B cell (primary cell): ENCODE results near the gene DCAF6. TPM values are rescaled to one million over a fixed set of nuclear protein-coding genes. Genes with fewer than 3 reads are reported as not detected.

ENCODE experiments used
- ATAC-seq: fragments of 200-7000 bp; cut with Tn5 transposase; one replicate; pipeline ENCODE4 v1.10.0; 2021; ENCODE audit warnings: low read depth, mild to moderate bottlenecking, moderate number of reproducible peaks, moderate library complexity
- CTCF ChIA-PET: fragments of 350-600 bp; sonication (Branson Sonifier 250); formaldehyde crosslinking; loops from one replicate; lab custom pipeline; 2021; ENCODE audit warnings: antibody characterized with exemption, inconsistent platforms; lab: Charles Lee
- POLR2A ChIA-PET: fragments of 350-600 bp; sonication (Branson Sonifier 250); formaldehyde crosslinking; loops from one replicate; lab custom pipeline; 2021; ENCODE audit warnings: antibody characterized with exemption; lab: Charles Lee
- DNase-seq: peaks from one replicate; pipeline ENCODE4 v3.0.0; 2013
- H2AFZ ChIP-seq: 2 replicates; pipeline ENCODE4 v1.6.1; 2012; ENCODE audit warnings: mild to moderate bottlenecking, low read depth, low read length; ENCODE audit not compliant: insufficient read depth, poor library complexity, severe bottlenecking
- H3K27ac ChIP-seq, 2 donors: 1 replicate in 1 of 2; 2 replicates in 1 of 2; pipeline ENCODE4 v1.5.1; 2012 to 2013; ENCODE audit warnings: low read length in 2 of 2, mild to moderate bottlenecking in 2 of 2, moderate library complexity in 1 of 2
- H3K27me3 ChIP-seq, 4 experiments: fragments of 200-600 bp in 1 of 4; sonication (generic) in 1 of 4; replicated peaks in 1 of 4; 1 replicate in 2 of 4; 2 replicates in 2 of 4; pipeline versions ENCODE4 v1.6.1 to v1.7.0; 2013 to 2016; ENCODE audit warnings: low read length in 3 of 4, mild to moderate bottlenecking in 2 of 4, mixed read lengths in 1 of 4, moderate library complexity in 1 of 4; ENCODE audit not compliant: insufficient read depth in 4 of 4, control insufficient read depth in 3 of 4; ENCODE audit errors: control extremely low read depth in 1 of 4
- H3K36me3 ChIP-seq, 2 experiments: replicated peaks in 1 of 2; 1 replicate in 1 of 2; 2 replicates in 1 of 2; pipeline versions ENCODE4 v1.6.1 to v1.7.1; 2013; ENCODE audit warnings: low read length in 1 of 2; ENCODE audit not compliant: insufficient read depth in 2 of 2, control insufficient read depth in 1 of 2; ENCODE audit errors: control extremely low read depth in 1 of 2, extremely low read depth in 1 of 2
- H3K4me1 ChIP-seq, 2 donors: fragments of 200-600 bp in 1 of 2; sonication (generic) in 1 of 2; 1 replicate in 1 of 2; 2 replicates in 1 of 2; pipeline versions ENCODE4 v1.5.1 to v1.6.1; 2013 to 2017; ENCODE audit warnings: low read length in 2 of 2; ENCODE audit not compliant: control insufficient read depth in 2 of 2, insufficient read depth in 2 of 2
- H3K4me2 ChIP-seq: replicated peaks from 2 replicates; pipeline ENCODE3; 2012; ENCODE audit warnings: mild to moderate bottlenecking, low read depth, low read length; ENCODE audit not compliant: poor library complexity, severe bottlenecking
- H3K4me3 ChIP-seq, 5 experiments: fragments of 200-600 bp in 1 of 5; sonication (generic) in 1 of 5; 1 replicate in 3 of 5; 2 replicates in 2 of 5; pipeline versions ENCODE4 v1.5.1 to v1.7.0; 2011 to 2016; ENCODE audit warnings: low read length in 4 of 5, mild to moderate bottlenecking in 4 of 5, low read depth in 2 of 5, control low read depth in 1 of 5, moderate library complexity in 1 of 5; ENCODE audit not compliant: insufficient read depth in 1 of 5; ENCODE audit errors: control extremely low read depth in 1 of 5, extremely low read depth in 1 of 5
- H3K79me2 ChIP-seq: fragments of 200-600 bp; sonication (generic); one replicate; pipeline ENCODE4 v1.6.0; 2016; ENCODE audit warnings: low read length; ENCODE audit not compliant: control insufficient read depth, insufficient read depth
- H3K9ac ChIP-seq: fragments of 200-600 bp; sonication (generic); 2 replicates; pipeline ENCODE4 v1.6.1; 2017; ENCODE audit warnings: mild to moderate bottlenecking, low read length, moderate library complexity
- H3K9me3 ChIP-seq, 3 donors: one replicate each; pipeline versions ENCODE4 v1.6.1 to v1.7.1; 2013; ENCODE audit warnings: low read length in 2 of 3; ENCODE audit not compliant: control insufficient read depth in 2 of 3, insufficient read depth in 1 of 3; ENCODE audit errors: control extremely low read depth in 1 of 3
- H4K20me1 ChIP-seq: 2 replicates; pipeline ENCODE4 v1.6.0; 2012; ENCODE audit warnings: mild to moderate bottlenecking, low read length; ENCODE audit not compliant: insufficient read depth, control insufficient read depth, poor library complexity, severe bottlenecking
- H3K27ac Mint-ChIP-seq: one replicate; pipeline ENCODE4 v1.8.0; 2021; ENCODE audit warnings: mixed read lengths
- H3K27me3 Mint-ChIP-seq: one replicate; pipeline ENCODE4 v1.8.0; 2021; ENCODE audit warnings: mixed read lengths
- H3K4me1 Mint-ChIP-seq: one replicate; pipeline ENCODE4 v1.8.0; 2021; ENCODE audit warnings: mixed read lengths
- H3K4me3 Mint-ChIP-seq: one replicate; pipeline ENCODE4 v1.8.0; 2021; ENCODE audit warnings: mixed read lengths
- H3K9me3 Mint-ChIP-seq: one replicate; pipeline ENCODE4 v1.8.0; 2022; ENCODE audit warnings: mixed read lengths; ENCODE audit not compliant: insufficient read depth
- EZH2 ChIP-seq: IDR thresholded peaks from 2 replicates; pipeline ENCODE4 v1.6.1; 2012; ENCODE audit warnings: borderline replicate concordance, low read depth, mild to moderate bottlenecking, moderate library complexity, low read length; ENCODE audit not compliant: insufficient read depth, poor library complexity, severe bottlenecking
- WGBS: methylation state at CpG from one replicate; pipeline ENCODE4 v1.1.5; 2013; ENCODE audit warnings: missing lambda C conversion rate; ENCODE audit not compliant: insufficient coverage; 5-methylcytosine and 5-hydroxymethylcytosine counted together
- intact Hi-C: fragments of 100-400 bp; cut with micrococcal nuclease; formaldehyde crosslinking; loops from one replicate; pipeline ENCODE4 v1.10.0; 2022
- polyA plus RNA-seq: library from polyadenylated mRNA; depleted of rRNA; stranded (reverse); fragments of >200 nt; gene quantifications from 2 replicates; pipeline ENCODE4 v1.2.3, GENCODE V29; 2012
- total RNA-seq, 2 donors: library from RNA; stranded (reverse); fragments of 120-200 nt in 1 of 2; gene quantifications; 1 replicate in 1 of 2; 2 replicates in 1 of 2; pipeline versions ENCODE4 v1.2.3 to v1.2.4, GENCODE V29; 2013 to 2022
- TF ChIP-seq, protein P1 (sequence below): fragments of 200-600 bp; IDR thresholded peaks from one replicate; pipeline ENCODE4 v1.8.0; 2022; ENCODE audit warnings: antibody characterized with exemption, mild to moderate bottlenecking

The DCAF6 gene
- total and polyA plus RNA-seq, 2 donors (not counting 1 experiment from before 2014, with no cell fraction given), result 17.5 to 40.4 TPM

DNA sequence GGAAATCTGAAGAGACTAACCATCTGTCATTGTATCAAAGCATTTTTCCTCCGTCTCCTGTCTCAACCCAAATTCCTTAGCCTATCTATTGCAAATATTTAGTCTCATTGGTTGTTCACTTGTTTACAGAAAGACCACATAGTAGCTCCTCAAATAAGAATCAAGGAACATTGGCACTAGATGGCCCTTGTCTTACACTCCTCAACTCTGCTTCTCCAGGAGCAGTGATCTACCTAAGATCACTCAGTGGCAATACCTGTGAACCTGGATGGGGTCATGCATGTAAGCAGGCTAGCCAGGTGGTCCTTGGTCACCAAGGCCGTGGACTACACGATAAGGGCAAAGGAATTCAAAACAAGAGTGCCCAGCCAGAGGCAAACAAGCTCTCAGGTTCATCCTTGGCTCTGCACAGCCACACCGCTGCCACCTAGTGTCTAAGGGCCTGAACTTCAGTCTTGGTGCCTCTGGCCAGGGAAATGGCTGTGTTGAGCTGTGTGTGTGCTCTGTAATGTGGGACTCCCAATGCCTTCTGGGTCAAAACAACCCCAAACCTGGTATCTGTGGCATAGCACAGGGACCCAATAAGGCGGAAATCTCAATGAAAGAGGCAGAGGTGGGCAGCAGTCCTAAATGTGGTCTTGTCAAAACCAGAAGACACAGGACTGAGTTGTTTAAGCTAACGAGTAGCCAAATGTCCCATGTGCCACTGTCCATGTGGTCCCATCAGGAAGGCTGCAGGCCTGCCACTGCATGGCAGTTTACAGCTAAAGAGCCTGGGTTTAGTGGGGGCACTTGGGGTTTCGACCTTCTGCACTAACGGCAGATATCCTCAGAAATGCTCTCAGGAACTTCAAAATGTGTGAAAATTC lies 145.8 kb downstream of the DCAF6 start:
- Mint-ChIP-seq H3K9me3 (no peaks in the 10 kb centered on the region), H3K4me1 (peaks cover 2% of the 10 kb centered on the region), H3K27me3 (no peaks in the 10 kb centered on the region), H3K27ac (no peak overlapping the region), H3K4me3 (no peak overlapping the region)
- Histone ChIP-seq H3K9ac (no peak overlapping the region), H4K20me1 (no peaks in the 10 kb centered on the region), H3K4me2 (no peak overlapping the region), H3K79me2 (no peaks in the 10 kb centered on the region), H2AFZ (no peak overlapping the region), H3K36me3 (peaks cover 0 to 8% of the 10 kb centered on the region in 2 experiments), H3K4me1 (peaks cover 0 to 5% of the 10 kb centered on the region in 2 donors), H3K4me3 (no peak overlapping the region), H3K27me3 (no peaks in the 10 kb centered on the region), H3K27ac (no peak overlapping the region), H3K9me3 (no peaks in the 10 kb centered on the region)
- no peak for TF ChIP-seq EZH2
- TF ChIP-seq, protein P1, sequence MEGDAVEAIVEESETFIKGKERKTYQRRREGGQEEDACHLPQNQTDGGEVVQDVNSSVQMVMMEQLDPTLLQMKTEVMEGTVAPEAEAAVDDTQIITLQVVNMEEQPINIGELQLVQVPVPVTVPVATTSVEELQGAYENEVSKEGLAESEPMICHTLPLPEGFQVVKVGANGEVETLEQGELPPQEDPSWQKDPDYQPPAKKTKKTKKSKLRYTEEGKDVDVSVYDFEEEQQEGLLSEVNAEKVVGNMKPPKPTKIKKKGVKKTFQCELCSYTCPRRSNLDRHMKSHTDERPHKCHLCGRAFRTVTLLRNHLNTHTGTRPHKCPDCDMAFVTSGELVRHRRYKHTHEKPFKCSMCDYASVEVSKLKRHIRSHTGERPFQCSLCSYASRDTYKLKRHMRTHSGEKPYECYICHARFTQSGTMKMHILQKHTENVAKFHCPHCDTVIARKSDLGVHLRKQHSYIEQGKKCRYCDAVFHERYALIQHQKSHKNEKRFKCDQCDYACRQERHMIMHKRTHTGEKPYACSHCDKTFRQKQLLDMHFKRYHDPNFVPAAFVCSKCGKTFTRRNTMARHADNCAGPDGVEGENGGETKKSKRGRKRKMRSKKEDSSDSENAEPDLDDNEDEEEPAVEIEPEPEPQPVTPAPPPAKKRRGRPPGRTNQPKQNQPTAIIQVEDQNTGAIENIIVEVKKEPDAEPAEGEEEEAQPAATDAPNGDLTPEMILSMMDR, result peak; percentile 86
- CTCF ChIA-PET, result interaction anchor here (0.5 to 3.5 kb wide), 33 partner anchors 7 to 1266 kb away, joined by 3 to 18 read pairs (median 4); no protein-coding TSS in a partner anchor
- intact Hi-C loops, result loop anchor here (10.0 kb wide), 1 partner anchor 367 kb away; no protein-coding TSS in a partner anchor
- ATAC-seq (peak; percentile 86), DNase-seq (peak; percentile 63)
- POLR2A ChIA-PET, result no interaction called here
- 27% methylated on average over 5 of the region's 8 CpGs for WGBS
